H1 (cell line): ENCODE results near the gene TELO2. TPM values are rescaled to one million over a fixed set of nuclear protein-coding genes. Genes with fewer than 3 reads are reported as not detected.
A peak's percentile ranks its signal among the peaks of the same experiment; 100 is the strongest.

Experiments used
- CTCF ChIA-PET: fragments of 300-600 bp; sonication (Branson Sonifier 250); formaldehyde crosslinking; loops from one replicate; lab custom pipeline; 2021; ENCODE audit not compliant: partially characterized antibody; lab: Charles Lee
- POLR2A ChIA-PET: fragments of 300-600 bp; sonication (Branson Sonifier 250); formaldehyde crosslinking; loops from one replicate; lab custom pipeline; 2021; ENCODE audit warnings: inconsistent platforms; ENCODE audit not compliant: partially characterized antibody; lab: Charles Lee
- DNase-seq, 2 experiments: peaks; one replicate each; pipeline versions ENCODE4 v3.0.0 to v3.0.0-alpha.2; 2010 to 2022; ENCODE audit warnings: low spot score in 2 of 2, low read depth in 1 of 2, mixed read lengths in 1 of 2
- FAIRE-seq: peaks from 2 replicates; lab custom pipeline; 2011; peaks lifted over from hg19 to GRCh38; lab: Jason Lieb, UNC
- H2AFZ ChIP-seq: 2 replicates; pipeline ENCODE4 v1.8.1; 2012; ENCODE audit warnings: low read length, inconsistent platforms
- H2AK5ac ChIP-seq: 2 replicates; pipeline ENCODE4 v1.6.1; 2013; ENCODE audit warnings: low read depth, low read length
- H2BK120ac ChIP-seq: replicated peaks from 2 replicates; pipeline ENCODE3; 2013; ENCODE audit warnings: low read depth, low read length, inconsistent platforms
- H2BK12ac ChIP-seq: 2 replicates; pipeline ENCODE4 v1.6.1; 2013; ENCODE audit warnings: low read depth, low read length
- H2BK15ac ChIP-seq: 2 replicates; pipeline ENCODE4 v1.6.1; 2013; ENCODE audit warnings: low read length
- H2BK20ac ChIP-seq: 2 replicates; pipeline ENCODE4 v1.6.1; 2013; ENCODE audit warnings: low read length
- H2BK5ac ChIP-seq: 2 replicates; pipeline ENCODE4 v1.6.1; 2013; ENCODE audit warnings: low read depth, low read length
- H3K14ac ChIP-seq: 2 replicates; pipeline ENCODE4 v1.6.1; 2013; ENCODE audit warnings: inconsistent platforms; ENCODE audit not compliant: insufficient read length
- H3K18ac ChIP-seq: 2 replicates; pipeline ENCODE4 v1.6.1; 2013; ENCODE audit warnings: low read length; ENCODE audit errors: extremely low read depth
- H3K23ac ChIP-seq: 2 replicates; pipeline ENCODE4 v1.6.1; 2013; ENCODE audit warnings: inconsistent platforms; ENCODE audit not compliant: insufficient read length
- H3K23me2 ChIP-seq: 2 replicates; pipeline ENCODE4 v1.6.1; 2013; ENCODE audit warnings: low read depth, low read length
- H3K27ac ChIP-seq: 2 replicates; pipeline ENCODE4 v1.6.1; 2011; ENCODE audit warnings: low read depth, low read length, inconsistent platforms
- H3K27me3 ChIP-seq, 4 experiments: replicated peaks in 1 of 4; 1 replicate in 1 of 4; 2 replicates in 3 of 4; pipeline versions ENCODE4 v1.6.1 to v1.8.1; 2011 to 2013; ENCODE audit warnings: low read length in 3 of 4, mild to moderate bottlenecking in 3 of 4, inconsistent platforms in 2 of 4, mixed read lengths in 2 of 4, moderate library complexity in 1 of 4; ENCODE audit not compliant: control insufficient read depth in 3 of 4, insufficient read depth in 3 of 4; ENCODE audit errors: extremely low read depth in 1 of 4
- H3K36me3 ChIP-seq, 4 experiments: 2 replicates each; pipeline versions ENCODE4 v1.6.1 to v1.8.1; 2011 to 2013; ENCODE audit warnings: mild to moderate bottlenecking in 4 of 4, low read length in 3 of 4, moderate library complexity in 2 of 4, control low read depth in 1 of 4, inconsistent platforms in 1 of 4; ENCODE audit not compliant: insufficient read depth in 4 of 4, control insufficient read depth in 2 of 4
- H3K4ac ChIP-seq: replicated peaks from 2 replicates; pipeline ENCODE3; 2013; ENCODE audit warnings: low read length, low read depth, mixed read lengths, inconsistent platforms; ENCODE audit not compliant: insufficient read length
- H3K4me1 ChIP-seq, 4 experiments: replicated peaks in 1 of 4; 1 replicate in 1 of 4; 2 replicates in 3 of 4; pipeline versions ENCODE4 v1.6.1 to v1.8.1; 2011 to 2013; ENCODE audit warnings: low read length in 3 of 4, inconsistent platforms in 2 of 4, mixed read lengths in 1 of 4; ENCODE audit not compliant: insufficient read depth in 4 of 4, control insufficient read depth in 3 of 4
- H3K4me2 ChIP-seq, 2 experiments: 2 replicates each; pipeline versions ENCODE4 v1.6.1 to v1.8.1; 2011 to 2013; ENCODE audit warnings: low read depth in 2 of 2, low read length in 2 of 2, control low read depth in 1 of 2, inconsistent platforms in 1 of 2, mild to moderate bottlenecking in 1 of 2; ENCODE audit not compliant: insufficient read depth in 1 of 2
- H3K4me3 ChIP-seq, 4 experiments: fragments of 200-600, 300-600 bp in 1 of 4; sonication (generic), shearing (Covaris generic), sonication (Bioruptor Twin) in 1 of 4; 2 replicates each; pipeline versions ENCODE4 v1.5.1 to v1.8.1; 2011 to 2016; ENCODE audit warnings: low read length in 4 of 4, low read depth in 3 of 4, control low read depth in 2 of 4, inconsistent platforms in 2 of 4, mild to moderate bottlenecking in 2 of 4, mixed read lengths in 1 of 4, moderate library complexity in 1 of 4; ENCODE audit not compliant: insufficient read depth in 2 of 4; ENCODE audit errors: extremely low read depth in 1 of 4
- H3K56ac ChIP-seq: replicated peaks from 2 replicates; pipeline ENCODE3; 2013; ENCODE audit warnings: low read depth, mild to moderate bottlenecking, mixed read lengths, low read length, inconsistent platforms; ENCODE audit not compliant: insufficient read length
- H3K79me1 ChIP-seq: 2 replicates; pipeline ENCODE4 v1.6.1; 2013; ENCODE audit warnings: low read depth, low read length, control low read depth
- H3K79me2 ChIP-seq, 2 experiments: 2 replicates each; pipeline versions ENCODE4 v1.6.1 to v1.8.1; 2012 to 2013; ENCODE audit warnings: low read length in 2 of 2, mild to moderate bottlenecking in 2 of 2, inconsistent platforms in 1 of 2; ENCODE audit not compliant: insufficient read depth in 2 of 2, control insufficient read depth in 1 of 2
- H3K9ac ChIP-seq, 4 experiments: replicated peaks in 1 of 4; 1 replicate in 1 of 4; 2 replicates in 3 of 4; pipeline versions ENCODE4 v1.6.1 to v1.8.1; 2011 to 2013; ENCODE audit warnings: low read depth in 3 of 4, low read length in 3 of 4, control low read depth in 2 of 4, mild to moderate bottlenecking in 2 of 4, moderate library complexity in 2 of 4, inconsistent platforms in 1 of 4; ENCODE audit errors: extremely low read depth in 1 of 4
- H3K9me3 ChIP-seq, 2 experiments: 2 replicates each; pipeline versions ENCODE4 v1.6.1 to v1.8.1; 2012 to 2013; ENCODE audit warnings: mild to moderate bottlenecking in 2 of 2, moderate library complexity in 2 of 2, control low read depth in 1 of 2, inconsistent platforms in 1 of 2, low read depth in 1 of 2, low read length in 1 of 2, mixed read lengths in 1 of 2; ENCODE audit not compliant: insufficient read depth in 2 of 2
- H4K20me1 ChIP-seq, 2 experiments: replicated peaks in 1 of 2; 2 replicates each; pipeline versions ENCODE3 to v1.8.1; 2011 to 2013; ENCODE audit warnings: inconsistent platforms in 2 of 2, low read length in 2 of 2, mild to moderate bottlenecking in 1 of 2; ENCODE audit not compliant: insufficient read depth in 2 of 2, control insufficient read depth in 1 of 2
- H4K5ac ChIP-seq: 2 replicates; pipeline ENCODE4 v1.6.1; 2013; ENCODE audit warnings: low read length, low read depth, mixed read lengths, inconsistent platforms; ENCODE audit not compliant: insufficient read length
- H4K8ac ChIP-seq: 2 replicates; pipeline ENCODE4 v1.8.0; 2013; ENCODE audit warnings: mild to moderate bottlenecking, moderate library complexity, low read length, inconsistent platforms; ENCODE audit not compliant: insufficient read depth; ENCODE audit errors: extremely low read depth
- H4K91ac ChIP-seq: replicated peaks from 2 replicates; pipeline ENCODE3; 2013; ENCODE audit warnings: low read length, mixed read lengths, inconsistent platforms; ENCODE audit not compliant: insufficient read length
- EGR1 ChIP-seq: IDR thresholded peaks from 2 replicates; pipeline ENCODE4 v1.6.1; 2011; ENCODE audit warnings: low read depth, low read length, borderline replicate concordance
- FOSL1 ChIP-seq: IDR thresholded peaks from 2 replicates; pipeline ENCODE4 v1.6.1; 2011; ENCODE audit warnings: mild to moderate bottlenecking, low read depth, low read length, moderate library complexity; ENCODE audit not compliant: insufficient read depth
- MAFK ChIP-seq: IDR thresholded peaks from 2 replicates; pipeline ENCODE4 v1.6.1; 2012; ENCODE audit warnings: low read depth, mild to moderate bottlenecking, improper control_type of control experiment, low read length
- NANOG ChIP-seq: IDR thresholded peaks from 2 replicates; pipeline ENCODE4 v1.6.1; 2011; ENCODE audit warnings: low read length, low read depth, mild to moderate bottlenecking, inconsistent platforms; ENCODE audit not compliant: insufficient read depth, poor library complexity, severe bottlenecking
- PHF8 ChIP-seq: fragments of 200-600 bp; sonication (generic); conservative IDR thresholded peaks from 2 replicates; pipeline ENCODE4 v1.7.1; 2012; ENCODE audit warnings: low read depth, mild to moderate bottlenecking, inconsistent platforms, low read length, moderate library complexity
- POLR2A ChIP-seq, 2 experiments: IDR thresholded peaks; 1 replicate in 1 of 2; 2 replicates in 1 of 2; pipeline ENCODE4 v1.6.1; 2011; ENCODE audit warnings: low read depth in 2 of 2, low read length in 2 of 2, mild to moderate bottlenecking in 2 of 2; ENCODE audit errors: control extremely low read depth in 1 of 2
- RAD21 ChIP-seq, 2 experiments: IDR thresholded peaks in 1 of 2; conservative IDR thresholded peaks in 1 of 2; 2 replicates each; pipeline ENCODE4 v1.6.1; 2011; ENCODE audit warnings: low read depth in 2 of 2, low read length in 2 of 2, improper control_type of control experiment in 1 of 2, inconsistent platforms in 1 of 2, mild to moderate bottlenecking in 1 of 2, moderate library complexity in 1 of 2
- TBP ChIP-seq: IDR thresholded peaks from 2 replicates; pipeline ENCODE4 v1.6.1; 2011; ENCODE audit warnings: low read depth, low read length, improper control_type of control experiment
- WGBS, 2 experiments: shearing (Covaris generic) in 1 of 2; methylation state at CpG; one replicate each; pipeline versions ENCODE4 v1.1.6 to v1.1.7; 2013 to 2015; ENCODE audit warnings: low lambda C conversion rate in 2 of 2, mixed read lengths in 2 of 2, inconsistent platforms in 1 of 2, low coverage in 1 of 2, missing lambda C conversion rate in 1 of 2; ENCODE audit not compliant: insufficient replicate concordance in 2 of 2, insufficient coverage in 1 of 2, insufficient read length in 1 of 2; ENCODE audit errors: extremely low coverage in 1 of 2, missing lambda C conversion rate in 1 of 2; 5-methylcytosine and 5-hydroxymethylcytosine counted together
- polyA plus RNA-seq, 7 experiments: library from polyadenylated mRNA; depleted of rRNA in 3 of 7; stranded (reverse) in 5 of 7; unstranded in 2 of 7; fragments of >200 nt in 5 of 7; fragments of 200-250 nt in 2 of 7; gene quantifications; 1 replicate in 5 of 7; 2 replicates in 1 of 7; 4 replicates in 1 of 7; pipeline versions ENCODE4 v1.2.1 to v1.2.3, GENCODE V29; 2011 to 2013; ENCODE audit warnings: missing spikeins in 2 of 7, mixed read lengths in 2 of 7
- total RNA-seq: library from RNA; stranded (reverse); fragmentation: NEBNext Ultra II Directional; extraction: Animal tissue kit (Norgen Biotek cat#: 25700); gene quantifications from 2 replicates; pipeline ENCODE4 v1.2.1, GENCODE V29; 2021
- TF ChIP-seq, protein P1 (sequence below), 3 experiments: IDR thresholded peaks; 1 replicate in 2 of 3; 2 replicates in 1 of 3; pipeline versions ENCODE4 v1.5.1 to v1.6.1; 2011; ENCODE audit warnings: low read length in 3 of 3, mild to moderate bottlenecking in 3 of 3, inconsistent platforms in 2 of 3, low read depth in 1 of 3, moderate library complexity in 1 of 3; ENCODE audit not compliant: insufficient read depth in 1 of 3; ENCODE audit errors: control extremely low read depth in 1 of 3

TELO2 gene
- total and polyA plus RNA-seq, 2 of the 8 experiments (the other 6 are each of a cell fraction or from before 2014, with no cell fraction given) = 39.3 to 64.8 TPM

DNA sequence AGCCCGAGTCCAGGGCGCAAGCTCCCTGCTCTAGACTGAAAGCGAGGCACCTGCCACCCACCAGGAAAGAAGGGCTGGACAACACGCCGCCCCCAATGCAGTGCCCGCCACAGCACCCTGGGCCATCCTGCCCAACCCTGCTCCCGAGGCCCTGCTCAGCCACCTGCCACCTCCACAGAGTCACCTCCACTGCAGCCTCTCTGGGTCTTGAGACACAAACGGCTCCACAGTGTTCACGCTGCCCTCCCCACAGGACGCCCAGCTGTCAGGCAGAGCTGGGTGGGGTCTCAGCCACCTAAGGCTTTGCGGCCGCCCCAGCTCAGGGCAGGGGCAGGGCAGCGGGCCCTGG, 27.6 kb upstream of the TELO2 start:
- H3K36me3 ChIP-seq = peaks cover 0 to 17% (median under 1%) of the 10 kb centered on the region in 4 experiments; a peak in 4 of 8 replicates
- H3K4me3 ChIP-seq = no peak overlapping the region
- H4K91ac ChIP-seq = no peak overlapping the region
- peaks cover 5 to 17% of the 10 kb centered on the region in 2 experiments for H4K20me1 ChIP-seq
- no peak overlapping the region for H3K27ac ChIP-seq
- peak in 1 of 2 experiments; percentile 32 for DNase-seq
- 88% methylated on average over 11 of the region's 13 CpGs; no CpG with 5 or more reads in 1 of the 2 experiments for WGBS, 2 experiments
- no peak overlapping the region for H2AFZ ChIP-seq
- H3K4me2 ChIP-seq = no peak overlapping the region
- no peak overlapping the region for H3K4ac ChIP-seq
- peaks cover 21% of the 10 kb centered on the region for H3K79me1 ChIP-seq
- H2BK20ac ChIP-seq = no peak overlapping the region
- POLR2A ChIA-PET = interaction anchor here (0.7 to 1.2 kb wide), 3 partner anchors 8 to 23 kb away, joined by 3 read pairs; no protein-coding TSS in a partner anchor
- no peaks in the 10 kb centered on the region for H3K4me1 ChIP-seq
- H4K8ac ChIP-seq = peak overlapping the region; percentile 71; the same call in 1 of the 2 replicates
- H3K18ac ChIP-seq = no peak overlapping the region
- no peak overlapping the region for H2BK120ac ChIP-seq
- no peak overlapping the region for H2BK12ac ChIP-seq
- peaks cover 0 to 44% of the 10 kb centered on the region in 2 experiments; a peak in 2 of 4 replicates for H3K79me2 ChIP-seq
- H3K27me3 ChIP-seq = no peaks in the 10 kb centered on the region
- no peak overlapping the region for H3K9ac ChIP-seq
- no peak overlapping the region for H2BK15ac ChIP-seq
- no peak overlapping the region for H2BK5ac ChIP-seq
- no peak overlapping the region for H3K56ac ChIP-seq
- H3K9me3 ChIP-seq = no peaks in the 10 kb centered on the region
- no peak overlapping the region for H4K5ac ChIP-seq
- FAIRE-seq = no peak
- TF ChIP-seq POLR2A (IDR thresholded peaks at IDR 0.05; ENCODE audit: control extremely low read depth in 1 of 2, low read depth in 2 of 2, low read length in 2 of 2) (no peak), FOSL1 (no peak), EGR1 (no peak), TBP (no peak), NANOG (no peak), MAFK (no peak), PHF8 (no peak), RAD21 (IDR thresholded peaks at IDR 0.05 in 1 of 2, conservative IDR thresholded peaks at IDR 0.05 in 1 of 2; ENCODE audit: low read depth in 2 of 2, low read length in 2 of 2) (no peak)
- TF ChIP-seq, protein P1, sequence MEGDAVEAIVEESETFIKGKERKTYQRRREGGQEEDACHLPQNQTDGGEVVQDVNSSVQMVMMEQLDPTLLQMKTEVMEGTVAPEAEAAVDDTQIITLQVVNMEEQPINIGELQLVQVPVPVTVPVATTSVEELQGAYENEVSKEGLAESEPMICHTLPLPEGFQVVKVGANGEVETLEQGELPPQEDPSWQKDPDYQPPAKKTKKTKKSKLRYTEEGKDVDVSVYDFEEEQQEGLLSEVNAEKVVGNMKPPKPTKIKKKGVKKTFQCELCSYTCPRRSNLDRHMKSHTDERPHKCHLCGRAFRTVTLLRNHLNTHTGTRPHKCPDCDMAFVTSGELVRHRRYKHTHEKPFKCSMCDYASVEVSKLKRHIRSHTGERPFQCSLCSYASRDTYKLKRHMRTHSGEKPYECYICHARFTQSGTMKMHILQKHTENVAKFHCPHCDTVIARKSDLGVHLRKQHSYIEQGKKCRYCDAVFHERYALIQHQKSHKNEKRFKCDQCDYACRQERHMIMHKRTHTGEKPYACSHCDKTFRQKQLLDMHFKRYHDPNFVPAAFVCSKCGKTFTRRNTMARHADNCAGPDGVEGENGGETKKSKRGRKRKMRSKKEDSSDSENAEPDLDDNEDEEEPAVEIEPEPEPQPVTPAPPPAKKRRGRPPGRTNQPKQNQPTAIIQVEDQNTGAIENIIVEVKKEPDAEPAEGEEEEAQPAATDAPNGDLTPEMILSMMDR (IDR thresholded peaks at IDR 0.05; ENCODE audit: control extremely low read depth in 1 of 3, insufficient read depth in 1 of 3, low read depth in 1 of 3, low read length in 3 of 3) = no peak
- H3K23me2 ChIP-seq = no peaks in the 10 kb centered on the region
- H3K14ac ChIP-seq = no peak overlapping the region
- H2AK5ac ChIP-seq = no peak overlapping the region
- no peak overlapping the region for H3K23ac ChIP-seq
- CTCF ChIA-PET = no interaction called here
